GM12892 (cell line): ENCODE measurements around the gene ANKRD22.
"Not testable (repeated sequence)": the region's sequence is repeated elsewhere in the genome, so short reads cannot be mapped to it uniquely, and the experiment has no call there.

ENCODE experiments used
- DNase-seq: peaks from one replicate; pipeline ENCODE4 v3.0.0; 2011; ENCODE audit not compliant: insufficient read length
- FAIRE-seq: peaks from 2 replicates; lab custom pipeline; 2011; peaks lifted over from hg19 to GRCh38; lab: Jason Lieb, UNC
- POLR2A ChIP-seq: IDR thresholded peaks from 2 replicates; pipeline ENCODE4 v1.6.1; 2011; ENCODE audit warnings: low read depth, low read length, control low read depth
- POLR2AphosphoS5 ChIP-seq: IDR thresholded peaks from 2 replicates; pipeline ENCODE4 v1.6.1; 2011; ENCODE audit warnings: low read depth, low read length, control low read depth
- TAF1 ChIP-seq: IDR thresholded peaks from 2 replicates; pipeline ENCODE4 v1.6.1; 2011; ENCODE audit warnings: low read depth, mild to moderate bottlenecking, control low read depth, low read length, borderline replicate concordance

ANKRD22 gene

GRCh38 chr10:88848499-88848898, 3.1 kb downstream of the ANKRD22 start:
- no peak for TF ChIP-seq TAF1
- TF ChIP-seq POLR2A: no peak
- no peak for TF ChIP-seq POLR2AphosphoS5
- DNase-seq: no peak
- peak; percentile 27 for FAIRE-seq

GRCh38 chr10:88843171-88843570, 8.5 kb downstream of the ANKRD22 start:
- DNase-seq (no peak), FAIRE-seq (no peak)
- TF ChIP-seq POLR2AphosphoS5 (no peak), POLR2A (no peak)

GRCh38 chr10:88841316-88842111, 10.1 kb downstream of the ANKRD22 start:
- no peak for TF ChIP-seq TAF1
- no peak for TF ChIP-seq POLR2A
- no peak for TF ChIP-seq POLR2AphosphoS5
- FAIRE-seq (no peak), DNase-seq (no peak)

GRCh38 chr10:88840881-88841280, 10.8 kb downstream of the ANKRD22 start:
- no peak for FAIRE-seq
- TF ChIP-seq TAF1 (no peak), POLR2A (no peak), POLR2AphosphoS5 (no peak)
- DNase-seq: no peak

GRCh38 chr10:88840104-88840503, 11.5 kb downstream of the ANKRD22 start:
- FAIRE-seq (no peak), DNase-seq (no peak)
- TF ChIP-seq POLR2A (no peak), TAF1 (no peak), POLR2AphosphoS5 (no peak)

GRCh38 chr10:88838766-88839350, 12.8 kb downstream of the ANKRD22 start:
- FAIRE-seq: no peak
- no peak for DNase-seq
- TF ChIP-seq POLR2A (no peak), TAF1 (no peak), POLR2AphosphoS5 (no peak)

- not testable (repeated sequence) for DNase-seq
- peak; percentile 65 for FAIRE-seq
Measured at GRCh38 chr10:88837632-88838031, 14.0 kb downstream of the ANKRD22 start.

- no peak for TF ChIP-seq POLR2AphosphoS5
- TF ChIP-seq POLR2A: no peak
- TF ChIP-seq TAF1: no peak
- DNase-seq: no peak
- no peak for FAIRE-seq
Measured at GRCh38 chr10:88835910-88836221, 15.8 kb downstream of the ANKRD22 start.

- peak; percentile 97 for FAIRE-seq
- TF ChIP-seq POLR2A: no peak
- TF ChIP-seq TAF1: no peak
- TF ChIP-seq POLR2AphosphoS5: no peak
- peak; percentile 9 for DNase-seq
Measured at GRCh38 chr10:88835096-88835909, 16.3 kb downstream of the ANKRD22 start.

GRCh38 chr10:88833723-88834122, 17.9 kb downstream of the ANKRD22 start:
- FAIRE-seq (peak; percentile 67), DNase-seq (no peak)
- TF ChIP-seq POLR2AphosphoS5: no peak
- no peak for TF ChIP-seq TAF1
- no peak for TF ChIP-seq POLR2A

- TF ChIP-seq TAF1 (no peak), POLR2AphosphoS5 (no peak), POLR2A (no peak)
- FAIRE-seq (no peak), DNase-seq (no peak)
Measured at GRCh38 chr10:88833156-88833555, 18.5 kb downstream of the ANKRD22 start.

GRCh38 chr10:88832376-88832775, 19.3 kb downstream of the ANKRD22 start:
- no peak for FAIRE-seq
- no peak for DNase-seq
- TF ChIP-seq POLR2A (no peak), POLR2AphosphoS5 (no peak), TAF1 (no peak)
